Tibial nerve (tissue), 4 donors: ENCODE measurements around the gene ATAD3A.
A peak's percentile ranks its signal among the peaks of the same experiment; 100 is the strongest.

Experiments
- EP300 ChIP-seq, 2 donors: sonication (generic); formaldehyde crosslinking; IDR thresholded peaks; one replicate each; pipeline ENCODE4 v1.6.1; 2017; ENCODE audit warnings: antibody characterized with exemption in 2 of 2, mild to moderate bottlenecking in 1 of 2
- POLR2A ChIP-seq, 2 donors: fragments of 450-650 bp; IDR thresholded peaks; one replicate each; pipeline ENCODE4 v1.6.1; 2017; ENCODE audit warnings: antibody characterized with exemption in 2 of 2, mild to moderate bottlenecking in 2 of 2, moderate library complexity in 2 of 2
- TF ChIP-seq, protein P1 (sequence below), 5 experiments: fragments of 200-600 bp in 3 of 5; fragments of 450-650 bp in 2 of 5; sonication (generic) in 3 of 5; IDR thresholded peaks; one replicate each; pipeline ENCODE4 v1.5.1; 2016 to 2019; ENCODE audit warnings: antibody characterized with exemption in 5 of 5, mild to moderate bottlenecking in 3 of 5, moderate library complexity in 2 of 5

DNA sequence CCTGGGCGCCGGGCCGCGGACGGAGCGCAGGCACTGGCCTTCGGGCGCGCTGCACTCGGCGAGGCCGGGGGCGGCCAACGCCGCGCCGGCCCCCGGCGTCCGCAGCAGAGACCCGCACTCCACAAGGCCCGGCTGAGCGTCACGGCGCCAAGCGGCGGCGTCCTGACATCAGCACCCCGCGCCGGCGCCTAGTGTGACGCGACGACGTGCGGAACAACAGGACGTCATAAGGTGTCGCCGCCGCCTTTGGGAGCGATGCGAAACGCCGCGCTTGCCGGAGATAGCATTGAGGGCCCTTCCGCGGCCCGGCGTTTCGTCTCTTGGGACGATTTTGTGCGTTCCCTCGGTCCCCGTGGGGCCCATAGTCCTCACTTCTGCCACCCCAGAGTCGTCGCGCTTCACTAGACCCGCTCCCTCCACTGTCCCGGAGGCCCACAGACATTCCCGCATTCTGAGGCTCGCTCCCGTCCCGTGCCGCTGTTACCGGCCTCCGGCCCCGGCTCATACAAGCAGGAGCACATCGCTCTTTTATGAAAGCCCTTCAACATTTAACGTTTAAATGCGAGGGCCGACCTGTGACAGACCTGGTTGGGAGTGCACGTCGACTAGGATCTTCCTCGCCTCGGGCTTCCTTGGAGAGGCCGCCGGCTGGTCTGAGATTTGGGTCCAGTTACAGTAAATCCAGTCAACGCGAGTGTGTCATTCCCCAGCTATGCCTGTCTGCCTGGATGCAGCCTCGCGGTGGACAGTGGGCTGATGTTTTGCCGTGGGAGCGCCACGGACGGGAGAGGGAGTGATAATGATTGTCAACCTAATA is 63.0 kb downstream of the ATAD3A start, which contains the start of gene SSU72:
- peak; percentile 85 to 86 for TF ChIP-seq POLR2A (IDR thresholded peaks at IDR 0.05)
- TF ChIP-seq EP300 (IDR thresholded peaks at IDR 0.05) = peak; percentile 55 to 97
- TF ChIP-seq, protein P1, sequence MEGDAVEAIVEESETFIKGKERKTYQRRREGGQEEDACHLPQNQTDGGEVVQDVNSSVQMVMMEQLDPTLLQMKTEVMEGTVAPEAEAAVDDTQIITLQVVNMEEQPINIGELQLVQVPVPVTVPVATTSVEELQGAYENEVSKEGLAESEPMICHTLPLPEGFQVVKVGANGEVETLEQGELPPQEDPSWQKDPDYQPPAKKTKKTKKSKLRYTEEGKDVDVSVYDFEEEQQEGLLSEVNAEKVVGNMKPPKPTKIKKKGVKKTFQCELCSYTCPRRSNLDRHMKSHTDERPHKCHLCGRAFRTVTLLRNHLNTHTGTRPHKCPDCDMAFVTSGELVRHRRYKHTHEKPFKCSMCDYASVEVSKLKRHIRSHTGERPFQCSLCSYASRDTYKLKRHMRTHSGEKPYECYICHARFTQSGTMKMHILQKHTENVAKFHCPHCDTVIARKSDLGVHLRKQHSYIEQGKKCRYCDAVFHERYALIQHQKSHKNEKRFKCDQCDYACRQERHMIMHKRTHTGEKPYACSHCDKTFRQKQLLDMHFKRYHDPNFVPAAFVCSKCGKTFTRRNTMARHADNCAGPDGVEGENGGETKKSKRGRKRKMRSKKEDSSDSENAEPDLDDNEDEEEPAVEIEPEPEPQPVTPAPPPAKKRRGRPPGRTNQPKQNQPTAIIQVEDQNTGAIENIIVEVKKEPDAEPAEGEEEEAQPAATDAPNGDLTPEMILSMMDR (IDR thresholded peaks at IDR 0.05) = peak in 2 of 5 experiments; percentile 55 to 58
